MM.1S (cell line): ENCODE results near the gene CENPM.

Source experiments
- CTCF ChIP-seq: fragments of 300-600 bp; sonication (generic); IDR thresholded peaks from 2 replicates; pipeline ENCODE4 v1.5.1; 2016; ENCODE audit warnings: antibody characterized with exemption, low read length, mixed read lengths
- EZH2 ChIP-seq: fragments of 300-600 bp; sonication (generic); optimal IDR thresholded peaks from 2 replicates; pipeline ENCODE3; 2017; ENCODE audit warnings: low read depth, mild to moderate bottlenecking, antibody characterized with exemption, low read length, mixed read lengths

GRCh38 chr22:41989246-41989645 lies 42.3 kb upstream of the CENPM start:
- TF ChIP-seq EZH2, result no peak
- TF ChIP-seq CTCF, result no peak
